Fibroblast of the conjunctiva (primary cell): ENCODE results near the gene ARHGAP23.
"Not testable (repeated sequence)": the region's sequence is repeated elsewhere in the genome, so short reads cannot be mapped to it uniquely, and the experiment has no call there.

Experiments
- DNase-seq: peaks from one replicate; pipeline ENCODE4 v3.0.0-alpha.2; 2010; ENCODE audit warnings: low read depth

The ARHGAP23 gene

DNA sequence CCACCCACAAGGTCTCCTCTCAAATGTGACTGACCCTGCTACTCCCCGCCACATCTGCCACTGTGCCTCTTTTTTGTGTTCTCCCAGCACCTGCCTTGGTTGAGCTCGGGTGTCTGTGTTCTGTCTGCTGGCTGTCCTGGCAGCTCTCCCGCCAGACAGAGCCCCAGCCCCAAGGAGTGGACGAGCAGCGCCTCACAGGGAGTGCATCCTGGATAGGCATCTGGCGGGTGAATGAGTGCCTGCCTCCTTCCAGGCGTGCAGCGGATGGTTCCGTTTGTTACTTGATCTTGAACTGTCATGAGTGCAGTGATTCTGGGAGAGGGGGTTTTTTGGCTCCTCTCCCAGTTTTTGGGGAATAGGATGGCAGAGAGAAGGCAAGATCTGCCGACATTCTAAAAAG, 99.9 kb downstream of the ARHGAP23 start:
- DNase-seq: not testable (repeated sequence)

DNA sequence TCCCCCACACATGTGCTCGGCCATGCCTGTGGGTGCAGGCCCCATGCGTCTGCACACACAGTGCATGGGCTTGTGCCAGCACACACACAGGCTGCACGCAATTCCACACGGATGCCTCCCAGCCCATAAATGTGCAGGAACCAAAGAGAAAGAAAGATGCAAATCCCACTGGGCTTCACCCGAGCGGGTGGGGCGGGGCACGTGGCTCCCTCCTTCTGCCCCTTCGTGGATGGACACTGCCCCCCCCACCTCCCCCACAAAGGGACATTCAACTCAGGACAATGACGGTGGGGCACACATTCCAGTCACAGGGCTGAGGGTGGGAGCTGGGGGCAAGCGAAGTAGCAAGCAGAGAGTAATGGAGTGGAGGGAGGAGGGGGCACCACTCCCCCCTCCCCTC, 102.6 kb downstream of the ARHGAP23 start:
- DNase-seq: not testable (repeated sequence)

DNA sequence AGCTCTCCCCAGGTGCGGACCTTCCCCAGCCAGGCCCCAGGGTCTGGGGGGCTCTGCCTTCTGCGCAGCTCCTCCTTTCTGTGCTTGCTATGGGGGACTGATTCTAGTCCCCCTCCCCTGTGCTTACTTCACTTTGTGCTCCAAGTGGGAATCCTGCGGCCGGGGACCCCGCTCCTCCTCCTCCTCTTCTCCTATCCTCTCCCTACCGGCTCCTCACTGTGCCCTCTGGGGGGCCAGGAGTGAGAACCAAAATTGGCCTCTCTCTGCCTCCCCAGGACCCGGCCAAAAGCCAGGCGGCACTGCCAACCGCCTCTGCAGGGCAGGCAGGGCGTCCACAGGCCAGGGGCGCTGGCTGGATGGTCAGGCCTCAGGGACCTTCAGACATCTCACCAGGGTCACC, 103.5 kb downstream of the ARHGAP23 start:
- not testable (repeated sequence) for DNase-seq

DNA sequence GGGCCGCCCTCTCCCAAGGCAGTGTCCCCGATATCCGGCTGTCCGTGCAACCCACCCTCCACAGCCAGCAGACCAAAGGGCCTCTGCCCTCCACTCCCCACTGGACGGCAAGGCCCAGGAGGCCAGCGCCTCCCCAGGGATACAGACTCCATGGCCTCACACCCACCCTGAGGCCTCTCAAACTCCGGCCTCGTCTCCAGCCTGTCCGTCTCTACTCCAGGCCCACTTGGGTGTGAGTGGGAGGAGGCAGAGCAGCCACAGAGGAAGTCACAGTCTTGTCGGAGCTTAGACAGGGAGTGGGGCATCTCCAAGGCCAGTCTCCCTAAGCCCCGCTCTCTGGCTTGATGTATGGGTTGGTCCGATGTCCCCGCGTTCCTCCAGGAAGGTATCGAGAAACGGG, 104.2 kb downstream of the ARHGAP23 start:
- no peak for DNase-seq

DNA sequence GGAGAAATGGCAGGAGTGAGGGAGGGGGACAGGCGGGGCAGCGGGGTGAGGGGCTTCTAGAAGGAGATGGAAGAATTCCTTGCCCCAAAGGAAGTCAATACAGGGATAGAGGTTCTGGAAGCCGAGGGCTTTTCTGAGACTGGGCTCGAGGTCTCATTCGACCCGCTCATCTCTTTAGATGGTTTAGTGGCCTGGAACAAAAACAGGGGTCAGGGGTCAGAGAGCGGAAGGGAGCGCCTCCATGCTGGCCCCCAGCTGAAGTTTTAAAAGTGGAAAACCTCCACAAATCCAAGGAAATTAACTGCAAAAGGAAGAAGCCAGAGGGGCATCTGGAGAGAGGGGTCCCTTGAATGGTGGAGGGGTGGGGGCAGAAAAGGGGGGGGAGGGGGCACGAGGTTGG, 105.0 kb downstream of the ARHGAP23 start:
- no peak for DNase-seq

DNA sequence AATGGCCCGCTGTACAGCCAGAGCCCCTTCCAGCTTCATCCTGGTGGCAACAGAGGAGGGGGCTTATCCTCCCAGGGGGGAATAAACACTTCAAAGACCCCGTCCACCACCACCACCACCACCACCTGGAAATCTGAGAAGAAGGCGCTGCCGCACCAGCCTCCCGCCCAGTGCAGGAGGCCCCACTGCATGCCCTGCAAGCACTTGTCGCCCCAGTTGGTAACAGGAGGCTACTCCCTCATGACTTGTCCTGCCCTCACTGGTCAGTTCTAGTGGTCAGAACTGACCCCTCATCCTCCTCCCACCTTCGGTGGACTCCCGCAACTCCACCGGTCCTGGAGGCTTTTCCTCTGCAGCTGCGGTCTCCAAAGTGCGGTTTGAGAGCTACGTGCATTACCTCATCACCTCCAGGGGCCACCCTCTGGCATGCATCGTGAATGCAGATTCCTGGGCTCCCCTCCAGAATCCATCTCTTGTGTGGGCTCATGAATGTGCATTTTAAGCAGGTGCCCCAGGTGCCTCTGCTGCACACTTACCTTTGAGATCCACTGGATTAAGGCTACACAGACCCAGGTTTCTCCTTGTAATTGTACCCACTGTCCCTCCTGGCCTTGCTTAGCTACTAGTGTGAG, 105.7 kb downstream of the ARHGAP23 start:
- DNase-seq: no peak

DNA sequence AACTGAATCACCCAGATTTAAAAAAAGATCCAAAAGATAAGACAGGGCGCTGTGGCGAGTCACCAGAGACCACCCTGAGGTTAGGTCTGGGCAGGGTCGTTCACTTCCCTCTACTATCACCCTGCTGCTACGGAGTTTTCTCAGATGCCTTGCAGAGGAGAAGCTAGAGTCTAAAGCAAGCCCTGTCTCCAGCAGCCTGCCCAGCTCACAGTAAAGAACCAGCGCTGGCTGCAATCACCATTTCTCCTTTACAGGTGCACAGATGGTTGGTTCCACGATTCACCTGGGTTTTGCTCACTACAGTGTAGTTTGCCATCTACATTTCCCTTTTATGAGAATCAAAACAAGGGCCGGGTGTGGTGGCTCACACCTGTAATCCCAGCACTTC, 106.2 kb downstream of the ARHGAP23 start:
- no peak for DNase-seq

DNA sequence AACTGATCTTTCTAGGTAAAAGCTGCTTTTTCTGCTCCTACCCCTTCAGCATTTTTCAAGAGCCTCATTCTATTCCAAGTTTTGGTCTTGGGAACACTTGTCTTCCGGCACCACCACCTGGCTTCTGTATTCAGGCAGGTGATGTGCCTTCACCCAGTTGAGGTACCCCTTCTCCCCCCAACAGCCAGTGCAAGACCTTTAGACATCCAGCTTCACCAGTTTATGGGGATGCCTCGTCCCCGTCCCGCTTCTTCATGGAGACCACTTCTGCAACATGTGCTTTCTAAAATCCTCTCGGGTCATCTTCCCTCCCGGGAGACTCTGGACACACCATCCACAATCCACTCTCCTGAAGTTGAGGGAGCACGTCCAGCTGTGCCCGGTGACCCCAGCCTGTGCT, 107.6 kb downstream of the ARHGAP23 start:
- DNase-seq: no peak

DNA sequence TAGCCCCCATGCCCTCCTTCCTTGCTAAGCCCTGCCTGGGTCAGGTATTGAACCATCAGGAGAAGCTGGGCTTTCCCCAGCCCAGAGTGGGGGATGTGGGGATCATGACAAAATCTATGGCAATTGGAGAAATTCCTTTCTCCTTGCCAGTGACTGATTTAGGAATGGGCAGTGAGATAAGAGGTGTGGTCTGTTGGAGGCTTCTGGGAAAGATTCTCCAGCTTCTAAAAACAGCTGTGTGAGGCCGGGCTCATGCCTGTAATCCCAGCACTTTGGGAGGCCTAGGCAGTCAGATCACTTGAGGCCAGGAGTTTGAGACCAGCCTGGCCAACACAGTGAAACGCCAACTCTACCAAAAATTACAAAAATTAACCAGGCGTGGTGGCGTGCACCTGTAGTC, 108.4 kb downstream of the ARHGAP23 start:
- DNase-seq: no peak

DNA sequence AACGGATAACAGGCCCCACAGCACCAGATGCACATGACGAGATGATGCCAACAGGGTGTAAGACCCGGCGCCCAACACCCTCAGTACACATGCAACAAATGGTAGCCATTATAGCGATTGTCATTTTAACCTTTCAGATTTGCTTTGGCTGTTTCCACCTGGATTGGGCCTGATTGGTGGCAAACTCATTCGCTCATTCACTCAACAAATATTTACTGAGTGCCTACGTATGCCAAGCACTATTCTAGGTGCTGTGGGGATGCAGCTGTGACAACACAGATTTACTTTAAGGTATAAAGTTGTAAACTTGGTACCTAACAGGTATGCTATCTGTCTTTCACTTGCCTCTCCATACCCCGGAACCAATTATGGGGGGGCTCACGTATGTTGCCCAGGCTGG, 110.6 kb downstream of the ARHGAP23 start:
- DNase-seq: no peak

DNA sequence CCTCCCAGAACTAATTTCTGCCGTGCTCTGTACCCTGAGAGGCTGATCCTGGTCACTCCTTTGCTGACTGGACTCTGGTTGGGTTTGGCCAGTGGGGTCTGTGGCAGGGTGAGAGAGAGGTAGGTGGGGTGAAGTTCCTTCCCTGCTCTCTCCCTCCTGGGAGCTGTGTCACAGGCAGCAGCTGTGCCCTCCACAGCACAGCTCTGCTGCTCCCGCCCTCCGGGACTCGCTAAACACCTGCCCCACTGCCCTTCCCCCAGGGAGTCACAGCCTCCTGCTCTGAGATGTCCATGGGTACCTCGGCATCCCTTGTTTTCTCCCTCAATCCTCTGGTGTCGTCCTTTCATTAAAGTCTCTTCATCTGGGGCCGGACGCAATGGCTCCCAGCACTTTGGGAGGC, 111.1 kb downstream of the ARHGAP23 start:
- DNase-seq: no peak

DNA sequence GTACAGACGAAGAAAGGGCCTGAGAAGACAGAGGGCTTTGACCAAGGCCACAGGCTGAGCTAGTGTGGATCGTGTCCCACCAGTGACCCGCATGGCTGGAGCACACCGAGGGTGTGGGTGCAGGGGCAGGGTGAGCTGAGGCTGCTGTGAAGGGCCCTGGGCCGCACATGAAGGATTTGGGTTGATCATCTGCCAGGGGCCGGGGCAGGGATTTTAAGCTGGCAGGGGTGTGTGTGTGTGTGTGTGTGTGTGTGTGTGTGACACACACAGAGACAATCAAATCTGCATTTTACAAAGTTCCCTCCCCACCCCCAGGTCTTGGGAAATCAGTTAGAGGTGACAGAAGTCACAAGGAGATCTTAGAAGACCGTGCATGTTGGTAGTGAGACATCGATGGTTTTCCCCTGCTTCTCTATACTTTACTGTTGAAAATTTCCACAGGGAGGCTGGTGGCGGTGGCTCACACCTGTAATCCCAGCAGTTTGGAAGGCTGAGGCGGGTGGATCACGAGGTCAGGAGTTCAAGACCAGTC, 112.3 kb downstream of the ARHGAP23 start:
- DNase-seq: no peak

DNA sequence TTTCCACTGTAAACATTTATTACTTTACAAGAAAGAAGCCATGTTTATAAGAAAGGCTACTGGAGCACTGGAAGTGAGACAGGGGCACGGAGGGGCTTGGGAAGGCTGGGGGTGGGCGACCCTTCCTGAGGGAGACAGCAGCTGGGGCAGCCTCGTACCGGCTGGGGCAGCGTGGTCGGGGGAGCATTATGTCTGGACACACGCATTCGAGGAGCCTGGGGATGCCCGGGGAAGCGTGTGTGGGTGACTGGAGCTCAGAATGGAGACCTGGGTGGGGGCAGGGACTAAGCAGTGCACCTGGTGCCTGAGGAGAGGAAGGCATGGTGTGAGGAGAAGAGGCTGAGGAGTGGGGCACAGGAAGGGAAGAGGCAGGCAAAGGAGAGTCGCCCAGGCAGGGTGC, 113.0 kb downstream of the ARHGAP23 start:
- no peak for DNase-seq

DNA sequence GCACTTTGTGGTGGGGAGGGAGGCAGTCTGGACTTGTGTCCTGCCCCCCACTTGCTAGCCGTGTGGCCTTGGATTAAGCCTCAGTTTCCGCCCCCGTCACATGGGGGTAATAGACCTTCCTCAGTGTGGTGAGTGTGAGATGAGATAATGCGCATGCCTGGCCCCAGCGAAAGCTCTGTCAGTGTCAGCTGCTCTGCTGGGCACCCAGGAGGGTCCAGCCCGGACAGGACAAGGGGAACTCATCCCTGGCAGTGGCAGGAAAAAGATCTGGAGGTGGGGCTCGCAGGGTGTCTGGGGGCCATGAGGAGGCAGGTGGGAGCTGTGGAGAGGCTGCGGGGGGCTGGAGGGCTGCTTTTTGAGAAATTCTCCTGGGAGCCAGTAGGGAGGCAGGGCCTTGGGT, 114.0 kb downstream of the ARHGAP23 start:
- no peak for DNase-seq

DNA sequence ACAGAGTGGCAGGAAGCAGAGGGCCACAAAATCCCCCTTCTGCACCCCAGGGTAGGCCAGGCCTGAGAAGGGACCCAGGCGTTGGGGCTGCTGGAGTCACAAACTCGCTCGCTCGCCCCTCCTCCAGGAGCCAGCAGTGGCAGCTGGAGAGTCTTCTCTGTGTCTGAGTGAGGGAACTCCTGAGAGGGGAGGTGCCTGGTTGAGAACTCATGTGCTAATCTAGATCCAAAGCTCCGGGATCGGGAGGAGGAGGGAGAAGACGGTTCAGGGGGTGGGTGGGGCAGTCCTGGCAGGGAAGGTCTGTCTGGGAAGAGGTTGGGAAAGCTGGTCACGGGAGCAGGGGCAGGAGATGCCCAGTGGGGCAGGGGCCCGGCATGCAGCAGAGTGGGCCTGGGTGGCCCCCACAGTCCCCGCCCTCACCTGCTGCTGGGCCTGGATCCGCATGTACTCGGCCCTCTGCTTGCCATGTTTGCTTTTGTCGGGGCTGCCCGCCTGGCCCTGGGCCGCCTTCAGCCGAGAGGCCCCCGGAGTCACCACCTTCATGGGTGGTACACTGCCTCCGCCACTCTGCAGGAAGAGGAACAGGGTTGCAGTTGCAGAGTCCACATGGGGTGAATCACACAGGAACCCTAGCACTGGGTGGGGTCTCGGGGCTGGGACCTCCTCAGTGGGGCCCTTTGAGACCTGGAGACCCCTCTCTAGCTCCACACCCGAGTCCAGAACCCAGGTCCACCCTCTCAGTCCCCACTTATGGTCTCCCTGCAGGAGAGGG, 115.3 kb downstream of the ARHGAP23 start:
- no peak for DNase-seq

DNA sequence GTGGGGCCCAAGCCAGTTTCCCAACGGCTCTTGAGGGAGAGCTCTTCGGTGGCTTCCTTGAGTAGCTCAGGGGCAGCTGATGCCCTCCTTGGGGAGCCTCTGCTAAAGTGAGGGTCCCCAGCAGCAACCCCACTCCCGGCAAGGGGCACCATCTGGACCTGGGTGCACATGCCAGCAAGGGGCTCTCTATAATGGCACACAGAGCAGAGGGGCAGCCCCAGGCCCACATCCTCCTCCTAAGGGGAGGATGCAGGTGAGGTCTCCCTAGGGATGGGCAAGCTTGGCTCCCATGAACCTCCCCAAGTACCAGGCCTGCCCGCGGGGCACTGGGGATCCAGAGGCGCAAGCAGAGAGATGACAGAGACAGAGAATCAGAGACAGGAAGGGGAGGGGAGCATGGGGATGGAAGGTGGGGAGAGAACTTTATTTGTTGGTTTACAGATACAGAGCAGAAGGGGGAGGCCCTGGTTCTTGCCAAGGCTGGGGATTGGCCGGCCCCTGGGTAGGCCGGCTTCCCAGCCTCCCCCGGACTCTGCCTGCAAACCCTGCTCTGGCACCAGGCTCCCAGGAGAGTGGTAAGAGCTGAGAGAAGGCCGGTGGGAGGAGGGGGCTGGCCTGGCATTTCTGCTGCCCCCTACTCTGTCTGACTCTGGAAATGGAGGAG, 116.0 kb downstream of the ARHGAP23 start:
- DNase-seq: no peak

DNA sequence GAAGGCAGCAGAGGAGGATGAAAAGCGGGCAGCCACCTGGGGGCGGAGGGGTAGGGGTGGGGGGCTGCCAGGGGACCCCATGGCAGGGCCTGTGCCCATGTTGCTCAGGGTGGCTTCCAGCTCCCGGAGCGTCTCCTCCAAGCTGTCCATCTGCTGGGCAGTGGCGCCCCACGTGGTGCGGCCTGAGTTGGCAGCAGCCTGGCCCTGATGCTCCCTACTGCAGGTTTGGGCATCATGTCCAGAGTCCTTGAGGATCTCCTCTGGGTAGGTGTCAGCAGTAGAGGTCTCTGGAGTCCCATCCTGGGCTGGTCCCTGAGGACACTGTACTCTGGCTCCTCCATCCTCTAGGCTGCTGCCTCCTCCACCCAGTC, 116.6 kb downstream of the ARHGAP23 start:
- DNase-seq: no peak

DNA sequence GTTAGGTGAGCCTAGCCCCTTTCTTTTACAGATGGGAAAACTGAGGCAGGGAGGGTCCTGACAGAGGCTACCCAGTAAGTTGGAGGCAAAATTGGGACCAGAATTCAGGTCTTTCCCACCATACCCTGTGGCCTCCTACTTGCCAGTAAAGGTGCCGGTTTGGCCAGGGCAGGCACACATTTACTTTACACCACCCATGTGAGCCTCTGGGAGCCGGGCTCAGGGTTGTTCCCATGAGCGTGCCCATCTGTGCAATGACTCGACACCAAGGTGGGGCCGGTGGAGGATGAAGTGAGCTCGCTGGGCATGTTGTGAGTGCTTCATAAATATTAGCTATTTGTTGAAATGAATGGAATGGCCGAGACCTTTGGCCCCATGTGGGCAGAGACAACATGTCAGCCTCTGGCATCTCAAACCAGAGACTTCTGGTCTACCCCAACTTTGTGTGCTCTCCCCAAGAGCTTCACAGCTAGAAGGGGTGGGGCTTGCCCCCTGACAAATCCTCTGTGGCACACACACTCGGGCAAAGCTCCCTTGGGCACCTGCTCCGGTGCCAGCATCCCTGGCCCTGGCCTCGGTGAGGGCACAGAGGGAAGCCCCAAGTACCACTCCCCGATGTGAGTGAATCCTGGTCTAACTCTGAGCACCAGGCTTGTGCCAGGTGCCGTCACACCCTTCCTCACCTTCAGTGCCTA, 117.4 kb downstream of the ARHGAP23 start:
- no peak for DNase-seq

DNA sequence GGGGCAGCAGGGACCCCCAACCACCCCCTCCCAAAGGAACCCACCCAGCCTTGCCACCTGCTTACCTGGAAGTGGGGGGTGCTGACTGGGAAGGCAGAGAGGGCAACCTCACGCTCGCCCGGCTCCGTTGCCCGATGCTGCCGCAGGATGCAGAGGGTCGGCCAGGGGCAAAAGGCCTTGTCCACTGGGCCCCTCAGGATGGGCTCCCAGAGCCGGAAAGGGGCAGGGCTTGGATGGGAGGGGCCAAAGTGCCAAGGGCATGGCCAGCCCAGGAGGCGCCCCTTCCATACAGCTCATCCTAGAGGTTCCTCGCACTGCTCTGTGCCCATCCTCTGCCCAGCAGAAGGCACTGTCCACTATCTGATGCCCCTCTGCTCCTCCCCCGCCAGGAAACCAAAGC, 118.1 kb downstream of the ARHGAP23 start:
- no peak for DNase-seq

DNA sequence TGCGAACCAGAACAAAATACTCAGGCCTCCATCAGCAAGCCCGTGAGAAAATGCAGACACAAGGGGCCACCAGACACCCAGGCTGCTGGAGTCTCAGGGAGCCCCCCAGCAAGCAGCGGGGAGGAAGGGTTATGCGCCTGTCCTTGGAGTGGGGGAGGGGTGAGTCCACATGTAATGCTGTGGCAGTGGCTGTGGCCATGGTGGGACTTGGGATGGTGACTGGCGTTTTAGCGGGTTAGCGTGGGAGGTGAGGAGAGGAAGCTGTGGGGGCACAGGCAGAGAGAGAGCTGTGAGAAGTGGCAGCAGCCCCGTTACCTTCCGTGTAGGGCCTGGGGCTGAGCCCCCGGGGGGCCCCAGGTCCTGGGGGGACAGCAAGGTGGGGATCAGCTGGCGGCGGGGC, 119.2 kb downstream of the ARHGAP23 start:
- DNase-seq: no peak

DNA sequence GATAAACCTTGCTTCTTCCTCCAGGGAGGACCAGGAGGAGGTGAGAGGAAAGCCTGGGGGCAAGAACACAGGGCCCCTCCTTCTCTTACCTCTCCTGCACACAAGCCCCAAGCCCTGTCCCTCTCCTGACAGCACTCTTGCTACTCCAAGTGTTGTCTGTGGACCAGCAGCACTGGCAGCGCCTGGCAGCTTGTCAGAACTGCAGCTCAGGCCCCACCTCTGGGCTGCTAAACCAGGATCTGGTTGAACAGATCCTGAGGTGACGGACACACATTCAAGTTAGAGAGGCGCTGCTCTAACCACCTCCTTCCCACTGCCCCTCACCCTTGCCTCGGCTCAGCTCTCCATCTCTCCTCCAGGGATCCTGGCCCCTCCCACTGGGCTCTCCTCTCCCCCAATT, 121.0 kb downstream of the ARHGAP23 start:
- no peak for DNase-seq

DNA sequence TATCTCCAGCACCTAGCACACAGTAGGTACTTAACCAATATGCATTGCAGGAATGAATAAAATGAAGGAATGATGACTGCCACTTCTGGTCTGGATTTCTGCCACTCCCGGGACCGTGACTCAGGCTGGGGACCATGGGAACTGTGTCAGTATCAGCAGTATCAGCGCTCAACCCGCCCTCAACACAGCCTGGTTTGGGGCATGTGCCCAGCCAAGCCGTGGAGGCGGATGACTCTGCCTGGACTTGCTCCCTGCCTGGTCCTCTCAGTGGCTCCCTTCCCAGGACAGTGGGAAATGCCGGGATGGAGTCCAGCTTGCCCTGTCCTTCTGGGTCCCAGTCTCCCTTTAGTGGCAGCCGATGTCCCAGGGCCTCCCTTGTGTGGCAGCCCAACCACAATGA, 122.4 kb downstream of the ARHGAP23 start:
- no peak for DNase-seq

DNA sequence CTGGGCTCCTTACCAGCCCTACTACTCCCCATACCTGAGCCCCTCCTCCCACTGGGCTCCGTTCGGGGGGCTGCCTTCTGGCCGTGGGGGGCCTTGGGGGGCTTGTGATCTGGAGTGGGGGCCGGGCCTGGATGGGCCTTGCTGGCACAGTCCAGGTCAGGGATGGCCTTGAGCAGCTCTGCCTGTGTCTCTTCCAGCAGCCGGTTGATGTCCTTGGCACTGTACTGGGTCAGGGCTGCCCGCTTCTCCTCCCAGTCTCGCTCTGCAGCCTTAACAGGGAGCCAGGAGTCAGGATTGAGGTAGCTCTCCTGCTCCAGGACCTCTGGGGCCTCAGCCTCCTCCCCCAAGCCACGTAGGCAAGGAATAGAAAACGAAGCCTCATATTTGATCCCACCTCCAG, 122.9 kb downstream of the ARHGAP23 start:
- DNase-seq: no peak
